HUDEP-2 (cell line): ENCODE measurements around the gene IL13RA1.
A peak's percentile ranks its signal among the peaks of the same experiment; 100 is the strongest.
"Not testable (repeated sequence)": the region's sequence is repeated elsewhere in the genome, so short reads cannot be mapped to it uniquely, and the experiment has no call there.

Experiments used
- DNase-seq, 76 experiments: peaks; one replicate each; lab custom pipeline; 2025; ENCODE audit not compliant: unreplicated experiment in 76 of 76; lab: John Stamatoyannopoulos, UW

Gene IL13RA1

DNA sequence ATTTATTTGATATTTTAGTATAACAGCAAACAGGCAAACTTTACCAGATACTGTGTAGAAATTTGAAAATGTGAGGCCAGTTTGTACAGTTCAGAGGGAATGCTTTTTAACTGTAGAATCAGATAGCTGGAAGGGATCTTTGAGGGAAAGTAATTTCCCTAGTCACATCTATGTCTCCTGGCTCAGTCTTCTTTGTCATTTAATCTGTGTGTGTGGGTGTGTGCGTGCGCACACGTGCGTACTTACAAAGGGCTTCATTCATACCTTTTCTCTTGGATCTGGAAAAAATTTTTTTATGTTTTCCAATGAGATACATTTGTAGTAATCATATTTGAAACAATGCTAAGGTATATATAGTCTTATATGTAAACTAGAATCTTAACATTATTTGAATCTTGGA, 44.6 kb downstream of the IL13RA1 start:
- no peak for DNase-seq

DNA sequence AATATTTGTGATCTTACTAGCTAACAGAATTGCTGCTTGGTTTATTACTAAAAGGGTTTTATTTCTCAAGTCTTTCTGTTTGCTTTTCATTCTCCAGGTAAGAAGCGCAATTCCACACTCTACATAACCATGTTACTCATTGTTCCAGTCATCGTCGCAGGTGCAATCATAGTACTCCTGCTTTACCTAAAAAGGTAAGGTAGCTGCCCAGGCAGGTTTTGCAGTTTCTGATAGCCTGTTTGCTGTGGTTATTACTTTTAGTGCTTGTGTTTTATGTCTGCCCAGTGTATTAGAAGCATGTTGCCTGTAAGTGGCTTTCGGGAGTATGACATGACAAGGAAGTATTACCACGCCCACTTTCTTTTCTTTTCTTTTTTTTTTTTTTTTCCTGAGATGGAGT, 46.4 kb downstream of the IL13RA1 start:
- no peak for DNase-seq

DNA sequence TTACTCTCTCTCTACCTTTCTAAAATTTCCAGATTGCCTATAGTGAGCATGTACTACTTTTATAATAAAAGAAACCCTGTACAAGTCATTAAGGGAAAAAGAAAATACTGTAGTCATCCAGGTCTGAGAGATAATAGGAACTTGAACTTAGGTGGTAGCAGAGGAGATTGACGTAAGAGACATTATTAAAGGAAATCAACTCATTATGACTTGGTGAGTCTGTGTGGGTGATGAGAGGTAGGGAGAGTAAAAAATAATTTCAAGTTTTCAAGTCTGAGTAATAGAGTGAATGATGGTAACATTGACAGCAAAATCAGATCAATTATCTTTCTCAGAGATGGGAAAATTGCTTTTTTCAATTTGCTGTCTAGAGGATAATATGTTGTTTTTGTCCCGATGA, 52.2 kb downstream of the IL13RA1 start:
- no peak for DNase-seq

DNA sequence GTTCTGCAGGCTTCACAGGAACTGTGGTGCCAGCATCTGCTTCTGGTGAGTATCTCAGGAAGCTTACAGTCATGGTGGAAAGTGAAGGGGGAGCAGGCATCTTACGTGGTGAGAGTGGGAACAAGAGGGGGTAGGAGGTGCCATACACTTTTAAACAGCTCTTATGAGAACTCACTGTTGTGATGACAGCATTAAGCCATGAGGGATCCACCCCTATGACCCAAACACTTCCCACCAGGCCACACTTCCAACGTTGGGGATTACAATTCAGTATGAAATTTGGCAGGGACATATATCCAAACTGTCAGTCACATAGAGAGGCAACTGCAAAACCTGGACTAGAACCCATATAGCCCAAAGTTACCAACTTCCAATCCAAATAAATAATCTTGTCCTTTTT, 53.1 kb downstream of the IL13RA1 start:
- DNase-seq = no peak

GRCh38 chrX:118780911-118781310, 53.5 kb downstream of the IL13RA1 start:
- no peak for DNase-seq

GRCh38 chrX:118795528-118796280, 68.3 kb downstream of the IL13RA1 start:
- no peak for DNase-seq

DNA sequence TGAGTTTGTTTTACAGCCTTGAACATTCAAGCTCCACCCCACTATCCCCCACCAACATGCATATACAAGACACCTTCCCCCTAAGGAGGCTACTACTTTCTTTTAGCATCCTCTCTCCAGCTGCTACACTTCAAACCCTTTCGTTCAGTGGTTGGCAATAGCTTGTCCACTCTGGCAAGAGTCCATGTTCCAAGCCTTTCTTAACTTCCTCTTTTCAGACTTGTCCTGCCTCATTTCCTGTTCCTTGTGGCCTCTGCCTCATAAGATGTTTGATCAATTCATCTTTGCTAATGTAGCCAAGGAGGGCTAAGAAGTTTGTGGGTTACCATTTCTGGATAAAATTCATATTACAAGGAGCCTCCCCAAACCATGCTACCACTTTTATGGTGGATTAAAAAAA, 75.5 kb downstream of the IL13RA1 start:
- DNase-seq = peak in 13 of 76 experiments; percentile 0 to 30 (median 6)

- DNase-seq = peak in 12 of 76 experiments; percentile 0 to 7 (median 1)
Observed at GRCh38 chrX:118807151-118808017, 80.0 kb downstream of the IL13RA1 start.

DNA sequence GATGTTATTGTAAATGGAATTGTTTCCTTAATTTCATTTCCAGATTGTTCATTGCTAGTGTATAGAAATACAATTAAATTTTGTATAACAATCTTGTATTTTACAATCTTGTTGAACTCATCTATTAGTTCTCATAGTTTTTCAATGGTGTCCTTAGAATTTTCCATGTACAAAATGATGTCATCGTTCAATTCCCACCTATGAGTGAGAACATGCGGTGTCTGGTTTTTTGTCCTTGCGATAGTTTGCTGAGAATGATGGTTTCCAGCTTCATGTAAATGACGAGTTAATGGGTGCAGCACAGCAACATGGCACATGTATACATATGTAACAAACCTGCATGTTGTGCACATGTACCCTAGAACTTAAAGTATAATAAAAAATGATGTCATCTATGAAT, 89.9 kb downstream of the IL13RA1 start:
- DNase-seq = not testable (repeated sequence)

DNA sequence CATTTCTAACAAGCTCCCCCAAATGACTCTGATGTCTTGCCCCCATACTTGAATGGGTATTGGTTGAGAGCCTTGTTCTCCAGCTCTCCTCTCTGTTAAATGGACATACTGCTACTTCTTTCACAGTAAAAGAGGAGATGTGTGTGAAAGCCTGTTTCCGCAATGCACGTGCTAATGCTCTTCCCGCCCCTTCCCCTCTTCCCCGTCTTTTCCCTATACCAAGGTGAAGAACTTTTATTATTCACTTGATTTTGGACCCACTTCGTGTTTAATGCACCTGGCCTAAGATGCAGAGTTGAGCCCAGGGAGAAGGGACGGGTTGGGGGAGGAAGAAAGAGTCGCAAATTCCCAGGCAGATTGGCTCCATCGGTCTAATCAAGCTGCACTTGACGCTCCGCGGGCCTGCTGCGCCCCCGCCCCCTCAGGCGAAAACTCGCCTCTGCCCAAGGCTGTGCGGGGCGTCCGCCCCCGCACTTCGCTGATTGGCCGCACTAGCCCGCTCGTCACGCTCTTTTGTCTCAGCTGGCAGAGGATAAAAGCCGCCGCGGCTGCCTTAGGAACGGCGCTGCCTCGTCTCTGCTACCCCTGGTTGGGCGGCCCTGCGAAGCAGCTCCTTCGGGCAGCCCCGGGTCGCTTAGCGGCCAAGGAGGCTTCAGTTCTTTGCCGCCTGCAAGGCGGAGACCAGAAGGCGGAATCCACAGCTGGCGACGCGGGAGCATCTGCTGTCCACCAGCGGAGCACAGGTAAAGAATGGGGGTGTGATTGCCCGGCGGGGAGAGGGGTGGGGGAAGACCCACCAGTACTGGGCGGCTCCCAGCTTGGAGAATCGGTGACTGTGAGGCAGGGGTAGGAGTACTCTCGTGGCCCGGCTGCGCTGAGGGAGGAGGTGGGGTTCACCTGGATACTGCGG, 96.1 kb downstream of the IL13RA1 start, which contains the start of gene ZCCHC12:
TSS of gene ZCCHC12 (plus strand) at position 562 of the 910 bp plus-strand sequence. CDS start 1,421 bp downstream, outside the sequence.
- DNase-seq = peak in 37 of 76 experiments; percentile 0 to 39 (median 2)

- DNase-seq = no peak
Observed at GRCh38 chrX:118824173-118824730, 96.8 kb downstream of the IL13RA1 start.

DNA sequence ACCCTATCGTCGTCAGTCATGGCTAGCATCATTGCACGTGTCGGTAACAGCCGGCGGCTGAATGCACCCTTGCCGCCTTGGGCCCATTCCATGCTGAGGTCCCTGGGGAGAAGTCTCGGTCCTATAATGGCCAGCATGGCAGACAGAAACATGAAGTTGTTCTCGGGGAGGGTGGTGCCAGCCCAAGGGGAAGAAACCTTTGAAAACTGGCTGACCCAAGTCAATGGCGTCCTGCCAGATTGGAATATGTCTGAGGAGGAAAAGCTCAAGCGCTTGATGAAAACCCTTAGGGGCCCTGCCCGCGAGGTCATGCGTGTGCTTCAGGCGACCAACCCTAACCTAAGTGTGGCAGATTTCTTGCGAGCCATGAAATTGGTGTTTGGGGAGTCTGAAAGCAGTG, 97.8 kb downstream of the IL13RA1 start:
- no peak for DNase-seq

DNA sequence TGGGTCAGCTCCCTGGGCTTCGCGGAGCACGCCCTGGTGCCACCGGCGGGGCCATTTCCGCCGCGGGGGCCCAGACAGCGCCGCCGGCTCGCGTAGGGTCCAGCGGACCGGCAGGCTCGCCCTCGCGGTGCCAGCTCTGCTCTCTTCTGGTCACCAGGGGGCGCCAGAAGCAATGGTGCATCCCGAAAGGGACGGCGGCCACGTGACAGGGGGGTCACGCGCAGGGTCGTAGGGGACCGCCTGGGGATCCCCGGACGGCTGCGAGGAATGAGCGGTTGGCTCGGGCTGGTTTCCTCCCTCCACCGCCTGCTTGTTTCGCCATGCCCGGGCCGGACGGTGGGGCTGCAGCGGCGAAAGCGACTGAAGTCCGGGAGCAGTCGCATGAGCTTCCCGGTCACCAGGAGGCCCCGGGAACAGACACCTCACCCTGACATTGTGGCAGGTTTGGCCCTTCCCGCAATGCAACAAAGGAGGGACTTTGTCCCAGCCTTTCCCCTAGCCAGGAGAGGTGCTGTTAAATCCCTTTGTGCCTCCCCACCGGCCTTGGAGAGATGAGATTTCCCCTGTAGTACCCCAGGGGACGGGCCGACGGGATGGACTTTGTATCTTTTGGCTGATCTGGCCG, 112.0 kb downstream of the IL13RA1 start:
- DNase-seq = peak in 58 of 76 experiments; percentile 0 to 67 (median 20)
